ENCODE measurements around the gene TP63.

The TP63 gene

DNA sequence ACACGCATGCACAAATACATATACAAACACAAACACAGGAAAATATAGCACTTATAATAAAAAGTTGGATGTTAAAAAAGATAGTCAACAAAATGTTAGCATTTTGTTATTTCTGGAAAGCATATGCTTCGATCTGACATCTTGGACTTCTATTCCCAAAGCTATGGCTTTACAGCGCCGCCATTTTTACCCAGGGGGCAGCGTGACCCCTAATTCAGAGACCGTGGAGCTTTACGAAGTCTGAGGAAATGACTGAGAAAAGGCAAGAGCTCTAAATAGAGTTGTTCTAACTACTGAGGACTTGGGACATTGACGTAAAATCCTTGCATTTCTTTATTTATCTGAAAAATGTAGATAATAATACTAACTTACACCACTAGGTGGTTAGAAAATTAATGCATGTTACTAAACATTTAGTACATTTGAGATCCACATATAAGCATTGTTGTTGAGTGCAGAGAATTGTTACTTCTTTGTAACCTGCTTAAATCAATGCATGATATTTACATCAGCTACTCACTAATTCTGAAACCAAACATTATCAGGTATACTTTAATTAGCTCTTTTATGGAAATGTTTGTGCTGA, 155.4 kb downstream of the TP63 start:
- DNase-seq, result no peak

DNA sequence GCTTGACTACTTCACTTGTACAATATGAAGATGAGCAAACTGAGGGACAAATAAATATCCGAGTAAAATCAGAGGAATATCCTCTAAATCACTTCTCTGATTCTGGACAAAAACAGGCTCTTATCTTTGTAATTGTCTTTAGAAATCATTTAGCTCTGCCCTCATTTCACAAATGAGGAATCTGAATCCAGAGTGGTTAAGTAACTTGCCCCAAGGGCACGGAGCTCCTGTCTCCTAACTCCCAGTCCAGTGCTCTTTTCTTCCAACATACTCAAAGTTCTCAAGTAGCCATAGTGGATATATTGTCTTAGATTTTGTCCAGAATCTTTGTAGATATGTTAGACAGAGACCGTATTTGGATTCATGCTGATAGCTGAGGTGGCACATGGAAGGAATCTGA, 156.0 kb downstream of the TP63 start:
- no peak for DNase-seq

DNA sequence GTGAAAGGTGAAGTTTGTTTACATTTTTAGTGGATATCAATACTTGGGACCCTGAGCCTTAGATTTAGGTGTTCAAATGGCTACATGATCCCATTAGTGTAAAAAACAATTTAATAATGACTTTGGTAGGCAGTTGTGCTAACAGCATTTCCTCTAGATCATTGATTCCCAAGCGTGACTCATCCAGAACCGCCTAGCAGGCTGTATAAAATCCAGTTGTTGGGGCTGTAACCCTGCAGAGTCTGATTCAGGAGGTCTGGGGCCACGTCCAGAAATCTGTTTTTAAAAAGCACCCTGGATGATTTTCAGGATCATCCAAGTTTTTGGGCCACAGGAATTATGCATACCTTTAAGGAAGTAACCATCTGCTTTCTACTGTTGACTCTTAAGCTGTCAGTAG, 156.4 kb downstream of the TP63 start:
- DNase-seq, result peak; percentile 49

DNA sequence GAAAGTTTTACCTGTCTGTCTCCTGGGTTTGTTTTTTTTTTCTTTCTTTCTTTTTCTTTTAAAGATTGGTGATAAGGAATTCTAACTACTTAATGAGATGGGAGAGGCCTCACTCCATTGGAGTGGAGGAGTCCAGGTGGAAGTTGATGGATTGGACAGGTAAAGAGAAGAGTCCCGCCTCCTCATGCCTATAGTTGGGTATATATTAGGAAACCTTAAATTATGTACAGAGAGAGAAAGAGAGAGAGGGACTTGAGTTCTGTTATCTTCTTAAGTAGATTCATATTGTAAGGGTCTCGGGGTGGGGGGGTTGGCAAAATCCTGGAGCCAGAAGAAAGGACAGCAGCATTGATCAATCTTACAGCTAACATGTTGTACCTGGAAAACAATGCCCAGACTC, 158.2 kb downstream of the TP63 start:
- DNase-seq, result no peak

DNA sequence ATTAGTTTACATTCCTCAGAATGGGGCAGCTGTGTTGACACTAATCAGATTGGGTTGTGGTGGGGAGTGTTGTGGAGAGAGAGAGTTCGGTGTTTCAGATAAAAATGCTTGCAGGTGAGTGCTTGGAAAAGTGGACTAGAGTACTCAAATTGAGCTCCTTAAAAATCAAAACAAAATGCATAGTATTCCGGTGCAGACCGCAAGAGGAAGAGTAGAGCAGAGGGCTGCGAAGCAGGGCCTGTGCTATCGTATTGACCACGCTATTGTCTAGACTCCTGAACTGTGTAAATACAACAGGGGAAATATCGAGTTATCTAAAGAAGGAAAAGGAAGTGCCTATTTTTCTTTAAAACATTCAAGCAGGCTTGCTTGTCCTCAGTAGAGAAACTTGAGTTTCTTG, 159.5 kb downstream of the TP63 start:
- no peak for DNase-seq

DNA sequence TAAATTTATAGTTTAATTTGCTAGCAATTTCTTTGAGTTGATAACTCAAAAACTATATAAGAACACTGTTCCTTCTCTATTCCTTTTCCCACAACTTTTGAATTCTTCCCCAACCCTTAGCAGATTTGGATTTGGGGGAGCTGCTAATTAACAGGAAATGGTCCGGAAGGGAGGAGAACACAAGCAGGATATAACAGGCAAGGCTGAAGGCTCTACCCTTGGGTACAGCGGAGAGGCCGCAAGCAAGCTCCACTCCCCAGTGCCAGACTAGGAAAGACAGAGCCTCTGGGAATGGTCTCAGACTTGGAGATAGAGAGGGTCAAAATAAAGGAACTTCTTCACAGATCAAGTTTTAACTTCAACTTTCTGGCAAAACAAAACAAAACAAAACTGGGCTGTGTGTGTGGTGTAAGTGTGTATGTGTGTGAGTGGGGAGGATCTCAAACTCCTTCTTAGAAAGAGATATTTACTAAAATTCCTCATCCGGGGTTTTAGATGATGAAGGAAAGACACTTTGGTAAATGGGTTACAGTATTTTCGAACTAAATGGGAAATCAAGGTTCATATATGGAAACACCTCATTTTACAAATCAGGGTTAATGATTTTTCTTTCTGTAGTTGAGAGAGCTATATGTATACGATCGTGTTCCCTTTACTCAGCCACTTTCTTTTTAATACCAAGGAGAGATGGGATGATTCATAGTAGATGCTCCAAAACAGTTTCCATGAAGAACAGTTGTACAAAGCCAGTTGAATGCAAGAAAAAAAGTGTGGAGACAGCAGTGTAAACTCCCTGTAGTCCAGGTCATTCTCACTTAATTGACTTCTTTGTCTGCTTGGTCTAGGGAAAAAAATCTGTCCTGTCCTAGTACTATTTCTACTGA, 161.1 kb downstream of the TP63 start:
- no peak for DNase-seq

DNA sequence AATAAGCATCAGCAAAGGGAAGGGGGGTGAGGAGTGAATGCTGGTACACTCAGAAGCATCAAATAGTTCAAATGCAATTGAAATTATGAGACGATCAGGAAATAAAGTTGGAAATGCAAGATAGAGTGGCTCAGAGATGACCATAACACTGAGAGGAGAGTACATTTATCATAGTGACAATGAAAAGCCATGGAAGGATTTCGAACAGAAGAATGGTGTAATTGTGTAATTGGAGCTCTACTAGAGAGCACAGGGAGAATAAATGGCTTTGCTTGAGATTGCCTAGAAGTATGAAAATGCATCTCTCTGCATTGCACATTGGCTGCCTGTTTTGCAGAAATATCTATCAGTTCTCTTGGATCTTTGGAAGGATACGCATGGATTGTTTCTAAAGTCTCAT, 163.3 kb downstream of the TP63 start:
- no peak for DNase-seq

DNA sequence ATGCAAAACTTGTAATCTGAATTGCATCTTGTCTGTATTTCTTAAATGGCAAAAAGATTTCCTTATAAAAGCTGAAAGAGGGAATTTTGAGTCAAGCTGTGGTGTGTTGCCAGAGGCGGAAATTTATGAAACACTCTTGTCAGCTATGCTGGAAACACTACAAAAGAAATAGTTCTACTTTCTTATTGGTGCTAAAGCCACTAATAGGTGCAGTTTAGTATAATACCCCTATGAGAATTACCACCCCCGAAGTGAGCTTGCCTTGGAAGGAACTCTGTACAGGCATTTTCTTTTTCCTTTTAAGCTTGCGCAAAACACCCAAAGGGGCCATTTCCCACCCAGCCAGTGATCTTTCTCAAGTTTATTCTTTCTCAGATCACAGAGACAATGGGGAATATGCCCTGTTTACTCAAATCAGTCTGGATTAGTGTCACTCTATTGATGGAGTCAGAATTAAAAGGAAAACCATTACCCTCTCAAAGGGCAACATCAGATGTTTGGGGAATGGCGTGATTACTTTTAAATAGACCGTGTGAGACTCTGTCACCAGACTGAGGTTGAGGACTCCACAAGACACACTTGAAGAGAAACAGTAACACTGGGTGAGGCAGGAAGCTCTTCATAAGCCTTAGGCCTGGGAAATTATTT, 166.0 kb downstream of the TP63 start:
- DNase-seq, result no peak

DNA sequence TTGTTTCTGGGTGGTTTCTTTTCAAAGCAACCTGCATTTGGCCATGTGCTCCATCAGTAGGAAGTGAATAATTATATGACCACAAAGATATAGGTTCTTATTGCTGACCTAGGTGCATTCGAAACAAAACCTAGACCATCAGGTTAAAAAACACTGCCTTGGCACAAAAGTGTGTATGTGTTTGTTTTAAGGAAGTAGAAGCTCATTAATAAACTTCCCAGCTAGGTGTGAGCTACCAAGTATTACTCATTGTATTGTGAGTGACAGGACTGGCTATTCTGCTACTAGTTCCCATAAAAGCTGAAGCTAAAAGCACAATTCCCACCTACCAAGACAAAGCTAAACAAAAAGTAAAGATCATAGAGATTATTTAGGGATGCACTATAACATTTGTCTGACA, 168.2 kb downstream of the TP63 start:
- DNase-seq, result no peak

DNA sequence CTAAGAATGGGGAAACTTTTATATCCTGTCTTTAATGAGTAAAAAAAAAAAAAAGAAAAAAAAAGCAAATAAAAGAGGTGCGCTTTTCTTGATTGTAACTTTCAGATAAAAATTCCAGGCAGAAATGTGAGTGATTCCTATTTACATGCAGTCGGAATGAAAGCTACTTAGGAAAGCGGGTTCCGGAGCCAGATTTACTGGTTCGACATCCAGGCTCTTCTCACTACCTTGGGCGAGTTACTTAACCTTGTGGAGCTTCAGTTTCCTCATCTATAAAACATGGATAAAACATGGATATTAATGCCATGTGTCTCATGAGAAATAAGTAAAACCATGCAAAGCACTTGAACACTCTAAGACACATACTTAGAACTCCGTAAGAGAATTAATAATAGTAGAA, 169.2 kb downstream of the TP63 start:
- no peak for DNase-seq

DNA sequence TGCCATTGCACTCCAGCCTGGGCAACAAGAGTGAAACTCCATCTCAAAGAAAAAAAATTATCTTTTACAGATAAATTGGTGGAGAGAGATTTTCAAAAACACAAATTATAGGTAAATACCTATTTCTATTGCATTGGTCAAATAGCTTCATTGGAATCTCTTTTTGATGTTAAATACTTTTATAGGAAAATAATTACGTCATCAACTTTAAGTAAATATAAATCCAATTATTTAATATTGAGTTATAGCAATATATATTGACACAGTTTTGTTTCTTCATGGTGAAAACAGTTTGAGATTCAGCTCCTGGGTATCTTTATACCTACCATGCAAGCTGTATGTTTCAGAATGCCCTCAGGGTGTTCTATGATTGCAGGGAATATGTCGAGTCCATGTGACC, 172.1 kb downstream of the TP63 start:
- no peak for DNase-seq

DNA sequence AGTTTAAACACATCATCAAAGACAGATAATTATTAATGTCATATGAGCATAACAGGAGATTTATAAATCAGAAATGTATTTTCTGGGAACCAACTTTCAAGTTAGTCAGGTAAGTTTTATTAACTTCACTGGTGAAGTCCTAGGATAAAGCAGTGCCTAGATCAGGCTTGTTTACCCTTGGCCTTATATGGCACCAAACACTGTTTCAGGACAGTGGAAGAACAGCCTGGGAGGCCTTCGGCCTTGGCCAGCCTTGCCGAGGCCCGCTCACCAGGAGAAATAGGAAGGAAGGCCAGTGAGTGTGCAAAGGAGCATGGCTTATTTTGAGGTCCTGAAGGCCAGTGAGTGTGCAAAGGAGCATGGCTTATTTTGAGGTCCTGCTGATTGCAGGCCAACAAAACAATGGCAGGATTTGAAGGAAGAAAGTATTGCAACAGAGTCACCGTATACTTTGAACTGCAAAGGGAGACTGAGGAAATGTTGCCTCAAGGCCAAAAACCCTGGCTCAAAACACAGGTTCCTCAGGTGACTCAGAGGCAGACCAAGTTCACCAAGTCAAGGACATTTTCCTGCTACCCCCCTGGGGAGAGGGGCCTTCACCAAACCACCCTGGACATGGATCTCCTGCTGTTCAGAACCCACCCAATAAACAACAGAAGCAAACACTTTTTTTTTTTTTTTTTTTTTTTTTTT, 174.3 kb downstream of the TP63 start:
- DNase-seq, result no peak

DNA sequence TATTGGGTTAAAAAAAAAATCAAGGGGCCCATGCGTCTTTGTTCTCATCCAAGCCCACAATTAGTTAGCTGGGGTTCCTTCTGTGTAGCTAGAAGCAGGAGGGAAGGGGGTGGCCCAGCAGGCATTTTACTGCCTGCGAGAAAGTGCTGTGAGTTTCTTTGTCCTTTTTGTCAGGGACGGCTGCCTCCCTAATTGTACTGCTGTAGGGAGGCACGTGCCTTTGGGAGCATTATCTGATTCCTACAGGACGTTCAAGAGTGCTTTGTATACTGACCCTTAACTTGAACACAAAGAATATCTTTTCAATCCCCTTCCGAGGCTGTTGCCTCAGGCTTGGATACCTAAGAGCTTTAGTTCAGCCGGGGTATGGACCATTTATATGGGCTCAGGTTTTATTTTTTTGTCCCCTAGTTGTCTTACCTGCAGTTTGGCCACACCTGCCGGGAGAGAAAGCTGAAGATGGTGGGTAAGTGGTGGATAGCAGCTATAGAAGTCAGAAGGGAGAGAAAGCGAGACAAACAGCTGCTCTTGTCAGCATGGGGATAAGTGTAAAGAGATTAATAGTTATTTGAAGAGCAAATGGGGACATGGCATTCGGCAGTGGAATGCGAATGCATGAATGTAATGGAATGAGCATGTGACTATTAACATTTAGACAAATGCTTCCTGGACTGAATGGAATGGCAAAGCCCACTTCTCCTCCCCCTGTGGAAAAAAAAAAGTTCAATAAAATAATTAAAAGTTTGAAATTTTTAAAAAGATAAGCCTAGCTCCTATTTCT, 175.2 kb downstream of the TP63 start:
- peak; percentile 68 for DNase-seq

DNA sequence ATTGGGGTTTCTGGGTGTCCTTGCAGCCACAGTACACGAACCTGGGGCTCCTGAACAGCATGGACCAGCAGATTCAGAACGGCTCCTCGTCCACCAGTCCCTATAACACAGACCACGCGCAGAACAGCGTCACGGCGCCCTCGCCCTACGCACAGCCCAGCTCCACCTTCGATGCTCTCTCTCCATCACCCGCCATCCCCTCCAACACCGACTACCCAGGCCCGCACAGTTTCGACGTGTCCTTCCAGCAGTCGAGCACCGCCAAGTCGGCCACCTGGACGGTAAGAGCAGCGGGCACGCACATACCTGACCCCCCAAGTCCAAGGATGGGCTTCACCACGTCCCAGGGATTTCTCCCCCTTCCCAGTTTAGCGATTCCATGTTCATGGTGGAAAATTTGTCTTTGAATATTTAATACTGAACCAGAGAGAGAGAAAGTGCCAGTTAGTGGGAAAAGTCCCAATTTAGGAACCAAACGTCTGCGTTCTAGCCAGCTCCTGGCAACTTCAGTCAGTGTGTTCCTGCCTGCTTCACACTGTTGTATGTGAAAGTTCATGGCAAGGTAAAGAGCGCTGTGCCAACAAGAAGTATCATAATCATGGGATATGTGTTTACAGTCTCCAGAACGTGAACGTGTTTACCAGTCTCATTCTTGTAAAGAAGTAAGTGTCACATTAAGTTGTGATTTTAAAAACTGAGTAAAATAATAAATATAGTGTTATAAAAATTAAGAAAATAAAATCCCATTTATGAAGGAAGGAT, 177.2 kb downstream of the TP63 start:
- DNase-seq, result no peak

DNA sequence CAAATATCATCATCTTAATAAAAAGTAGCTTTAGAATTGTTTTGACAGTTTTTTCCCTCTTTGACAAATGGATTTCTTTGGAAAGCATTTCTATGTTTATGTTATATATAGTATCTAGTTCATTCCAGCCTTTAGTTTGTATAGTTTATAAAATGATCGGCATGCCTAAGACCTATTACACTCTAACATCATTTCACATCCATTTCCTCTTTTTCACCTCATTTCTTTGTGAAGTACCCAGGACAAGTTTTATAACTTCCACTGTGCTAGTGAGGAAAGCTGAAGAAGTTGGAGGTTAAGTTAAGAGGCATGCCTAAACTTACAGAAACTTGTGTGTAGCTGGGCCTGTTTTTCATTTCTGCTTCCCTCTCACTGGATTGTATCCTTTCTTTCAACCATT, 178.4 kb downstream of the TP63 start:
- peak; percentile 8 for DNase-seq

DNA sequence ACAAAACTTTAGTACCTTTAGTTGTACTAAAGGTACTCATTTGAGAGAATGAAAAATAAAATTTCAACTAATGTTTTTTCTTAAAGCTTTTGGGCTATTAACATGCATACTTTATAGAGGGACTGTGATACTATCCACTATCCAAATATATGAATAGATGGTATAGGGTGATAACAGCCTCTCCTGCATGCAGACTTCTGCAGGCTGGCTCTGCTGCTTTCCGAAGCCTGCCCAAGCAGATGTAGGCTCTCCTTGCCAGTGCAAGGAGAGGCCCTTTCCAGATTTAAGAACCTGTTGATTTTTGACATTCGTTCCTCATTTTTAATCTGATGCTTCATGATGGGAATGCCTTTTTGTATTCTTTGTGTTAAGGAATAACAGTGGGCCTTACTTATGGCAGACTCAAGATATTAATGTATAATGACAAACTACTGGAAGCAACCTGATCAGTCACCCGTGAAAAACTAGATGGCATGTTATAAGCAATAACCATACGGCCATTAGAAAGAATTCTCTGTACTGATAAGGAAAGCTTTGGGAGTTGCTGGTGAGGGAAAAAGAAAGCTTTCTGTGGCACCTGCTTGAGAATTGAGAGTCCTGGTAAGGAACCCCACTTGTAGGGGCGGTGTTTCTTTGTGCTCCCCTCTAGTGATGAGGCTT, 181.7 kb downstream of the TP63 start:
- no peak for DNase-seq

DNA sequence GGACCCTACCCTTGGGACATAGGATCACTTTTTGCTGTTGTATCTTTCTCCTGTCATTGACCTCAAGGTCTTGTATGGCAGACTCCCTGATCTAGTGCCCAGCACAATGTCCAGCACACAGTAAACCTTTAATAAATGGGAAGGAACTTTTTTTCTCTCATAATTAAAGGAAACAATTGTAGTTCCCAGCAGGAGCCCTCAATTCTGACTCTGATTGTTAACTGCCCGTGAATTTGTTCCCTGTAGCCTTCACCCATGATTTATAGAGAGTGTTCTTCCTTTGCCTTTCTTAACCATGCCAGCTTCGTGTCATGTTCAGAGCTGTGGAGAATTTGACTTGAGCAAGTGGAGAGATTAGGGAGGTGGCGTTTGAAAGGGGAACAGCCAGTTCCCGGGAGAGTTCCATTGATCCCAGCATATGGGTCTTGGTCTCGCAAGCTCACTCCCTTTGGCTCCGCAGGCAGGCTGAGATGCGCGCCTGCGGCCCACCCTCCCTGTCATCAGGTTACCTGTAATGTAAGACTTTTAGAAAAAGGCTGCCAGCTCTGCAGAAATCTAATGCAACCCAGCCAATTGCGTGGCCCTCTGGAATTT, 182.6 kb downstream of the TP63 start:
- no peak for DNase-seq

DNA sequence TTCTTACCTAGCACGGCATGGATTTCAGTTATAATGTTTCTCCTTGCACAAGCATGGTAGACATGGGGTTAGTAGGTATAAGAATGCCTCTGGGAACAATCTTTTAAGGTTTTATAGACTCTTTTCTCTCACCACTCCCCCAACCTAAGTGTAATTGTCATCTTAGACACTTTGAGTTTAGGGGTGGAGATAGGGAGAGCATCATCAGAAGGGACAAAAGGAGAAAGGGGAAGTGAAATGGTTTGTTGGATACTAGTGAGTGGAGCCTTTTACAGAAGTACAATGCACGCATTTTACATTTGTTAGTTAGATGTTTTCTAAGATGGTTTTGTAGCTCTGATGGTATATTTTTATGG, 189.2 kb downstream of the TP63 start:
- DNase-seq, result no peak

DNA sequence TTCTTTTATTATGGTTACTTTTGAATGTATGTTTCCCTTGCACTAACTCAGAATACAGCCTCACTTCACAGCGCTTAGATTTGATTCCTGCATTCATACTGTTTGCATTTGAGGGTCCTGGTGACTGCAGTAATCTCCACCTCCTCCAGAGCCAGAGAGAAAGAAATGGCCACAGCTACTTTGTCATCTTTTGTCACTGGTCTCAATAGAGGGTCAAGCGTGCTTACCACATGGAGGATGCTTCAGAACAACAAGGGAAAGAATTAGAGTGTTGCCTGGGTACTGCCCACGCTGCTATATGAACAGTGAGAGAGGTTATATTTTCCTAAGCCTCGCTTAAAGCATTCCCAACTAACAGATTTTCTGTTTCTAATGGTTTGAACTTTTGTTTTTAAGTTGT, 190.1 kb downstream of the TP63 start:
- no peak for DNase-seq

DNA sequence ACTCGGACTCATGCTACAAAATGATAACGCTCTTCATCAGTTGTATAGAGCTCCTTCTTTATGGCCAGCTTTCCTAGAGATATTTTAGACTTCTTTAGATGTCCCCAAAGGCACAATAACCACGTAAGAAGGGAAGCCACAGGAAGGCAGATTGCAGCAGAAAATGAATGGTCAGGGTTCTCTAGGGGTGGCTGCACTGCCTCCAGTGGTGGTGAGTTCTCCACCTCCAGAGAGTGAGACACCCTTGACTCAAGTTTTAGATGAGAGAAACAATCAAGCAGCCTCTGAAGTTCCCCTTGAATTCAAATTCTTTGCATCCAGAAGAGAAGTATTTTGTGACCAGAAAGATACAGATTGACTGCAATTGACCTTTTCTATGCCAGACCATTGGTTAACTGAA, 191.5 kb downstream of the TP63 start:
- no peak for DNase-seq

DNA sequence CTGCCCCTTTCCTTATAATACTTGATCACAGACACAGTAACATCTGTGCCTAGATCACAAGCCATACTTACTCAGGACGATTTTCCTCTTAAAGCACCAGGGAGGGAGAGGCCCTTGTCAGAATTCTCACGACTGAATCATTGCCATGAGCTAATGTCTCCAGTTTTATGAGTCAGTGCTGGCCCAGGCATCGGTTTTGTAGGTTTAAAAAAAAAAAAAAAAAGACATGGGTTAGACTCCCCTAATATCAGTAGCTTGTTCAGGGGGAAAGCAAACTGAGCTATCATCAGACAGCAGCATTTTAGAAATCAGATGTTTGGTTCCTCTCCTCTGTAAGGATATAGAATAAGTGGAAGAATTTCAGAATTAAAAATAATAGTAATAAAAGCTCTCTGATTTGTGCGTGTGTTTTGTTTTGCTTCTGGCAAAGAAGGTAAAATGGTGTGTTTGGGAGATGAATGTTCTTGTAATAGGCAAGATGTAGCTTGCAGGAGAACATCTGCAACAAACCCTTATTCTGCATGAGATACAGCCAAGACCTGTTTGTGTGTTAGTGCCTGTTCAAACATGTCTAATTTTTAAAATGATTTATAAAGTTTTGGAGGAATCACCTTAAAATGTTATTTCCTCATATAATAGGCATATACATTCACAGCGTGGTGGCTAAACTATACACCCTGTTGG, 193.6 kb downstream of the TP63 start:
- peak; percentile 90 for DNase-seq

All from fibroblast of skin of right quadriceps (primary cell).